HG02623 (cell line): ENCODE results near the gene PELI3.
A peak's percentile ranks its signal among the peaks of the same experiment; 100 is the strongest.
"Not testable (repeated sequence)": the region's sequence is repeated elsewhere in the genome, so short reads cannot be mapped to it uniquely, and the experiment has no call there.

Source experiments
- ATAC-seq: cut with Tn5 transposase; IDR thresholded peaks from one replicate; pipeline ENCODE4 v1.9.1; 2021; ENCODE audit warnings: moderate library complexity; ENCODE audit not compliant: unreplicated experiment

The PELI3 gene

GRCh38 chr11:66466225-66467033 lies at the start of gene PELI3:
TSS of gene PELI3 (plus strand) at chr11:66466905. CDS start at chr11:66468129, 1,224 bp downstream.
- ATAC-seq, result peak; percentile 86

- ATAC-seq, result no peak
Measured at GRCh38 chr11:66417000-66417399, 49.7 kb upstream of the PELI3 start.

- no peak for ATAC-seq
Measured at GRCh38 chr11:66418168-66418985, 48.3 kb upstream of the PELI3 start.

- ATAC-seq, result no peak
Measured at GRCh38 chr11:66418986-66419308, 47.8 kb upstream of the PELI3 start.

- ATAC-seq, result no peak
Measured at GRCh38 chr11:66419825-66420224, 46.9 kb upstream of the PELI3 start.

GRCh38 chr11:66420671-66421476 lies 45.8 kb upstream of the PELI3 start, which contains the start of gene NPAS4:
TSS of gene NPAS4 (plus strand) at chr11:66421035. CDS start at chr11:66421180, 145 bp downstream.
- ATAC-seq, result no peak

GRCh38 chr11:66421492-66422205 lies 45.1 kb upstream of the PELI3 start:
- ATAC-seq, result no peak

GRCh38 chr11:66426314-66426713 lies 40.4 kb upstream of the PELI3 start:
- ATAC-seq, result no peak

- no peak for ATAC-seq
Measured at GRCh38 chr11:66428933-66429332, 37.8 kb upstream of the PELI3 start.

GRCh38 chr11:66429983-66430602 lies 36.6 kb upstream of the PELI3 start:
- no peak for ATAC-seq

GRCh38 chr11:66431287-66431686 lies 35.4 kb upstream of the PELI3 start:
- not testable (repeated sequence) for ATAC-seq

GRCh38 chr11:66431871-66432329 lies 34.8 kb upstream of the PELI3 start:
- ATAC-seq, result not testable (repeated sequence)

GRCh38 chr11:66432597-66432996 lies 34.1 kb upstream of the PELI3 start:
- no peak for ATAC-seq

GRCh38 chr11:66437979-66438503 lies 28.7 kb upstream of the PELI3 start:
- ATAC-seq, result no peak

GRCh38 chr11:66438504-66439466 lies 27.9 kb upstream of the PELI3 start, which contains the start of gene MRPL11:
TSS of gene MRPL11 (minus strand) at chr11:66438848. CDS start at chr11:66438754, 94 bp downstream.
- peak; percentile 91 for ATAC-seq

- not testable (repeated sequence) for ATAC-seq
Measured at GRCh38 chr11:66440101-66440939, 26.4 kb upstream of the PELI3 start.

- not testable (repeated sequence) for ATAC-seq
Measured at GRCh38 chr11:66440940-66441282, 25.8 kb upstream of the PELI3 start.

GRCh38 chr11:66443602-66444001 lies 23.1 kb upstream of the PELI3 start:
- no peak for ATAC-seq
